OCI-LY3 (cell line): Measurements from ENCODE around the gene PHLDB1.
"Not testable (repeated sequence)": the region's sequence is repeated elsewhere in the genome, so short reads cannot be mapped to it uniquely, and the experiment has no call there.

Experiments used
- H2AFZ ChIP-seq: fragments of 200-600, 300-600 bp; shearing (Covaris generic); 2 replicates; pipeline ENCODE4 v1.6.0; 2014; ENCODE audit warnings: antibody characterized with exemption, low read depth, low read length
- H3K27ac ChIP-seq: fragments of 200-600, 300-600 bp; sonication (generic); 2 replicates; pipeline ENCODE4 v1.5.1; 2014; ENCODE audit warnings: mild to moderate bottlenecking, low read length, moderate library complexity, mixed read lengths
- H3K27me3 ChIP-seq: fragments of 200-600, 300-600 bp; sonication (generic); 2 replicates; pipeline ENCODE4 v1.6.1; 2014; ENCODE audit warnings: low read depth, low read length, mixed read lengths
- H3K36me3 ChIP-seq: fragments of 200-600, 300-600 bp; sonication (generic); replicated peaks from 2 replicates; pipeline ENCODE3; 2014; ENCODE audit warnings: low read depth, low read length, mixed read lengths
- H3K4me1 ChIP-seq: fragments of 300-600, 200-600 bp; sonication (generic); 2 replicates; pipeline ENCODE4 v1.6.1; 2014; ENCODE audit warnings: low read length, mixed read lengths
- H3K4me2 ChIP-seq: fragments of 200-600, 300-600 bp; sonication (generic); 2 replicates; pipeline ENCODE4 v1.6.1; 2014; ENCODE audit warnings: low read length, mixed read lengths
- H3K4me3 ChIP-seq: fragments of 300-600, 200-600 bp; sonication (generic); 2 replicates; pipeline ENCODE4 v1.5.1; 2014; ENCODE audit warnings: antibody characterized with exemption, mild to moderate bottlenecking, low read length, moderate library complexity
- H3K79me2 ChIP-seq: fragments of 300-600, 200-600 bp; shearing (Covaris generic); 2 replicates; pipeline ENCODE4 v1.6.1; 2014; ENCODE audit warnings: mild to moderate bottlenecking, low read length, mixed read lengths
- H3K9ac ChIP-seq: fragments of 300-600, 200-600 bp; shearing (Covaris generic); 2 replicates; pipeline ENCODE4 v1.6.0; 2014; ENCODE audit warnings: mild to moderate bottlenecking, low read length, moderate library complexity
- H3K9me3 ChIP-seq: fragments of 200-600, 300-600 bp; shearing (Covaris generic); 2 replicates; pipeline ENCODE4 v1.6.1; 2014; ENCODE audit warnings: low read length, mixed read lengths; ENCODE audit not compliant: insufficient read depth
- H4K20me1 ChIP-seq: fragments of 200-600, 300-600 bp; sonication (generic); 2 replicates; pipeline ENCODE4 v1.6.1; 2016; ENCODE audit warnings: low read length, mixed read lengths; ENCODE audit not compliant: insufficient read depth
- CTCF ChIP-seq: fragments of 200-600, 300-600 bp; sonication (generic); IDR thresholded peaks from 2 replicates; pipeline ENCODE4 v1.5.1; 2014; ENCODE audit warnings: antibody characterized with exemption, low read length, low read depth
- EZH2phosphoT487 ChIP-seq: fragments of 200-600 bp; shearing (Covaris generic); IDR thresholded peaks from 2 replicates; pipeline ENCODE4 v1.6.1; 2018; ENCODE audit warnings: antibody characterized with exemption, mixed run types, low read depth

PHLDB1 gene

GRCh38 chr11:118684187-118684586, 76.8 kb downstream of the PHLDB1 start:
- H4K20me1 ChIP-seq = no peaks in the 10 kb centered on the region
- H3K27ac ChIP-seq = no peak overlapping the region
- H3K4me1 ChIP-seq = no peaks in the 10 kb centered on the region
- TF ChIP-seq CTCF = no peak
- TF ChIP-seq EZH2phosphoT487 = no peak
- no peak overlapping the region for H2AFZ ChIP-seq
- H3K27me3 ChIP-seq = peaks cover 14% of the 10 kb centered on the region; the same call in 1 of the 2 replicates
- no peaks in the 10 kb centered on the region for H3K9me3 ChIP-seq
- no peaks in the 10 kb centered on the region for H3K36me3 ChIP-seq
- no peak overlapping the region for H3K9ac ChIP-seq
- H3K4me3 ChIP-seq = no peak overlapping the region
- no peaks in the 10 kb centered on the region for H3K79me2 ChIP-seq
- H3K4me2 ChIP-seq = no peak overlapping the region

GRCh38 chr11:118687906-118688305, 80.5 kb downstream of the PHLDB1 start:
- peaks cover 18% of the 10 kb centered on the region for H3K4me1 ChIP-seq
- no peak for TF ChIP-seq EZH2phosphoT487
- TF ChIP-seq CTCF = no peak
- no peak overlapping the region for H3K9ac ChIP-seq

GRCh38 chr11:118688339-118688738, 80.9 kb downstream of the PHLDB1 start:
- not testable (repeated sequence) for H3K79me2 ChIP-seq, H3K36me3 ChIP-seq, H3K9ac ChIP-seq, H2AFZ ChIP-seq, H3K4me2 ChIP-seq, H3K27ac ChIP-seq, H3K9me3 ChIP-seq, H3K27me3 ChIP-seq, H4K20me1 ChIP-seq, H3K4me3 ChIP-seq
- peaks cover 18% of the 10 kb centered on the region for H3K4me1 ChIP-seq

More at GRCh38 chr11:118687906-118688305, 80.5 kb downstream of the PHLDB1 start:
- no peak overlapping the region for H3K4me2 ChIP-seq
- no peak overlapping the region for H2AFZ ChIP-seq
- H3K36me3 ChIP-seq = no peaks in the 10 kb centered on the region
- no peaks in the 10 kb centered on the region for H3K9me3 ChIP-seq
- no peaks in the 10 kb centered on the region for H4K20me1 ChIP-seq
- no peak overlapping the region for H3K4me3 ChIP-seq
- H3K79me2 ChIP-seq = no peaks in the 10 kb centered on the region
- H3K27ac ChIP-seq = no peak overlapping the region
- peaks cover 9% of the 10 kb centered on the region; the same call in 1 of the 2 replicates for H3K27me3 ChIP-seq

- TF ChIP-seq EZH2phosphoT487 (no peak), CTCF (no peak)
- Histone ChIP-seq H3K9ac (no peak overlapping the region), H2AFZ (no peak overlapping the region), H3K27ac (no peak overlapping the region), H3K4me1 (peaks cover 18% of the 10 kb centered on the region), H3K36me3 (no peaks in the 10 kb centered on the region), H4K20me1 (no peaks in the 10 kb centered on the region), H3K4me3 (no peak overlapping the region), H3K27me3 (peaks cover 6% of the 10 kb centered on the region; the same call in 1 of the 2 replicates), H3K4me2 (no peak overlapping the region), H3K79me2 (no peaks in the 10 kb centered on the region), H3K9me3 (no peaks in the 10 kb centered on the region)
These were observed 81.6 kb downstream of the PHLDB1 start for GRCh38 chr11:118688851-118689502.
